Activated CD4-positive, alpha-beta T cell treated with anti-CD3 and anti-CD28 coated beads, Interleukin-10, Interleukin-2, amounts not matched to agents 100 ng/mL and 50 ng/mL, durations not matched to agents 16 hours and 8 hours (primary cell): ENCODE results near the gene RNLS.

Source experiments
- DNase-seq: peaks from one replicate; pipeline ENCODE4 v3.0.0-alpha.2; 2020

The RNLS gene

DNA sequence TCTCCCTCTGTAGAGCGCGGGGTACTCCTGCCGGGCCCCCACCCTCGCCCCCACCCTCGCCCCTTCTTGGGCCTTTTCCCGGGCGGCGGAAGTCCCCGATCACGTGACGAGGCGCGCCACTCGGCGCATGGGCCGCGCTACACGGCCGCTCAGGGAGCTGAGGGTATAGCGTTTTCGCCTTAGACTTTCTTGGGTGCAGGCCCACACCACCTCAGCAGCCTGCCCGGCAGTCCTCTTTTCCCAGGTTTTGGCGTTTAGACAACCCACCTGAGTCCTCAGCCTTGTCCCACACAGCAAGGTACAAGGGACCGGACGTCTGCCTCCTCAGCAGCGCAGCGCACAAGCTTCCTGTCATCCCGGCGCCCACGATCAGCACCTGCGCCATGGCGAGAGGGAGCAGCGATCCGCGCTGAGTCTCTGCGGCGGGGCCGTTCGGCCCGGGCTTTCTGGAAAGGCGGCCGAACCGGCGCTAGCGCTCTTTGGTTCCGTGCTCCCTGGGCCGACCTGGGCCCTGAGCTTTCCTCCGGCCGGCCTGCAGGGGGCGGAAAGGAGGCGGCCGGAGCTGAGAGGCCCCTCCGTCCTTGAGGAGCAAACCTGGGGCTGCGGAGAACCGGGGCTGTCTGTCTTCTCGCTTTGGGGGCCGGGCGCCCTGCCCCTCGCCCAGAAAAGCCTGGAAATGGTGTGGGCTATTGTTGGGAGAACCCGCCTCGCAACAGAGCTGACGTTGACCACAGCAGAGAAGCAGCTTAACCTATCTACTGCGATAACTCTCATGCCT is at the start of gene RNLS:
TSS of gene RNLS (minus strand) at position 513 of the 778 bp plus-strand sequence.
- peak; percentile 71 for DNase-seq

DNA sequence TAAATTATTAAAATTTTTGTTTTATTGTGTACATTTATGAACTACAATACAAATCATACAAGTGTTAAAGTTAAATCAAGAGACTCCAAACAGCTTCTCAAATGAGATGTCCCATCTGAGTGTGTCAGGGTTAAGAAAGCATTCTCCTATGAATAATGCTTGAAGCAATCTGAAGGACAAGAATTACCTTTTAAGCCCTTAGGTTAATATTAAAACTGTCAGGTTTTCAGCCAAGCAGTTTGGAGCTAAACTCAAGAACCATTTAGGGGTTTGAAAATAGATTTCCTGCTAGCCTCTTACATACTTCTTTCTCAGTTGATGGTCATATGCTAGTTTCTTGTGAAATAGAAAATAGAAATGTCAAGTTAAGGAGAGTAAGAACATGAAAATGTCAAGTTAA is 41.7 kb upstream of the RNLS start:
- no peak for DNase-seq

DNA sequence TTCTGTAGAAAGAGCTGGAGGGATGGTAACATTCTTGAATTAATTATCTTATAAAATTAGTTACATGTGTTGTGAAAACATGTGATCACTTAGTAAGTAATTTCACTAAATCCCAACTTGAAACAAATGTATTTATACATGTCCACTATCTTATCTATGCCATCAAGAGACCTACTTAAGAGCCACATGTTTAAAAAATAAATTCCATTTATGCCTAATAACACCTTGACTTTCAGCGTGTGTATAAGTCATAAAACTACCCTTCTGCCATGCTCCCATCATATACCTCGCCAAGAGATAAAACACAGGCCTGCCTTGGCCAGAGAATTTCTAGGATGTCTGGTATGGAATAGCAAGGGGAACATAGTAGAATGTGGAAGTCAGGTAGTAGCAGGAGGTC is 40.7 kb upstream of the RNLS start:
- no peak for DNase-seq

DNA sequence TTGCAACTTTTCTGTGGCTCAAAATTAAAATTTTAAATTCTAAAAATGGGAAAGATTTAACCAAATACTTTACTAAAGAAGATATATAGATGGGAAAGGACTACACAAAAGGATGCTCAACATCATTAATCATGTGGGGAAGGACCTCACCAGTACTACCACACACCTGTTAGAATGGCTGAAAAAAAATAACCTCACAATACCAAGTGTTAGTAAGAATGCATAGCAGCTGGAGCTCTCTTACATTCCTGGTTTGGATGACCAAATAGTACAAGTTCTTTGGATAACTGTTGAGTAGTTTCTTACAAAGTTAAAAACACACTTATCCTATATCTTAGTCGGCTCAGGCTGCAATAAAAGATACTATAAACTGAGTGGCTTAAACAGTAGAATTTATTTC is 37.3 kb upstream of the RNLS start:
- no peak for DNase-seq

- no peak for DNase-seq
These were observed 35.4 kb upstream of the RNLS start for GRCh38 chr10:88618496-88618895.

DNA sequence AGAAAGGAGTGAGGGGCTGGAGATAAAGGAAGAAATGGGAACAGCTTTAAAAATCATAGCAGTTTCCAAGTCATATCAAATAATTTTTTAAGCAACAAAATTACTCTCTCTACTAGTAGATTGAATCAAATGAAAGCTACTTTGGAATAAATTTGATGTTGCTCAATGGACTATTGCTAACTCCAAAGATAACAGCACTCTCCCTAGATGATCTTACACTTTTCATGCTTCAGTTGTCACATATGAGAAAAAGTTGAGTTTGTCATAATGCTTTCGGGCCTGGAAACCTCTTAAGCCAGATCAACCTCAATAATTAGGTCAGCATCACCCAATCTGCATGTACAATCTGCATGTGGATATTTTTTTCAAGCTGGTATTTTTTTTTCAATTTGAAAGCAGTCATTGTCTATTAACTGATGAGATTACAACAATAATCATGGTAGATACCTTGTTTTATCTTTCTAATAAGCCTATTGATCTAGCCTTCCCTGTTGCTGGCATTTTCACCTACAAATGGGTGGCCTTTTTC is 34.7 kb upstream of the RNLS start:
- DNase-seq, result no peak

DNA sequence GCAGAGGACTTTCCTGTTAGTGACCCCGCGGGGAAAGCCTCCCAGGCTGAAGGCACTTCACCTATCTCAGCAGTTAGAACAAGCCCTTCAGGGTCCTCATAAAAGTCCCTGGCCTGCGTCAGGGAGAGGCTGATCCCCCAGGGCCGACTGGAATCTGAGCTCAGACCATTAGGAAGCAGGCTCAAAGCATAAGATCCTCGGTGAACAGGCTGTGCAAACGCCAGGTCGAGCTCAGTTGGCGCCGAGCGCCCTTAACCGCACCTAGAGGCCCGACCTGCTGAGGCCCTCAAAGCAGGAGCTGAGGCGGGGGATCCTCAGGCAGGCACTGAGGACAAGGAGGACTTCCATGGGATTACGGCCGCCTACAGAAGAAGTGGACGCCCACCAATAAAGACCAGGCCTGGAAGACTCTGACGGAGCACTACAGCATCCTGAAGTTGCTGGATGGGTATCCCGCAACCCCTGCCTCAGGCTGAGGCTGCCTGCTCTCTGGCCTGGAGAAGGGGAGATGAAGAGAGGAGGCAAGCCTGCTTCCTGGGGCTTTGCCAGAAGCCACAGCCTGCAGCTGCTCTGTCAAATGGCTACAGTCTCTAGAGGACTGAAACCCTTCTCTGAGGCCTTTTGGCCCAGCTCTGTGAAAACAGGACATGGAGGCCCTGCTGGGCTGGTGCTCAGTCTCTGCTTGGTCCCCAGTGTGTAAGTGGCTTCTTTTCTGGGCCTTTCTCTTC is 33.3 kb upstream of the RNLS start:
- DNase-seq, result no peak

GRCh38 chr10:88608780-88609179 is 25.7 kb upstream of the RNLS start:
- DNase-seq, result no peak

GRCh38 chr10:88608052-88608732 is 25.1 kb upstream of the RNLS start:
- no peak for DNase-seq

DNA sequence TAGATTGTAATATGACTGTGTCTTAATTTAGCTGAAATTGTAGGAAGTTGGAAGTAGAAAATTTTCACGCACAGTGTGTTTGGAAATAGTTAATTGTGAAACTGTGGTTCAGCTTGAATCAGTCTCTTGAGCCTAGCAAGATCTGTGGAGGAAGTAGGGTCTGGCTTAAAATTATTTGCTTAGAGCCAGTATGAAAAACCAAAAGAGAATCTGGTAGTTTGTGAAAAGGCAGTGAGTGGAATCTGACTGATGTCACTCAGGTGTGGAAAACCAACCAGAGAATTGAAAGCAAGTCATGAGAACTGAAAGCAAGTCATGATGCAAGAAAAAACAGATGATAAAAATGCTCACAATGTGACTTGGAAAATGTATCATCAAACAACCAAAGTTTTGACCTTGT is 14.9 kb upstream of the RNLS start:
- DNase-seq, result peak; percentile 6

- no peak for DNase-seq
These were observed 11.4 kb upstream of the RNLS start for GRCh38 chr10:88594482-88594881.

DNA sequence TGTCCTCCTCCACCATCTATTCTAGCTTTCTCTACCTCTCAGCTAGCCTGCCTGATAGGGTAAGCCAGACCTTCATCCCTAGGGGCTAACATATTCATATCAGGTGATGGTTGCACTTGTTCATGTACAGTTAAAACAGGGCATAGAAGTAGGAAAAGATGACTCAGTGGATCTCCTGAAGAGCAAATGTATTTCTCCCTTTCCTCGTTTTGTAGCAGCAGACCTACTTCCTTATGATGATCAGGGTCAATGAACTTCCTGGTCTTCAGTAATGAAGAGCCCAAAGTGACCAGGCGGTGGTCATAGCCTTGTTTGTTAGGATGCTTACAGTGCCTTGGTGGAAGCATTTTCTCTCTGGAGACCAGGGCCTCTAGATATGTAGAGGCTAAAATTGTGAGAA is 9.8 kb upstream of the RNLS start:
- DNase-seq, result no peak

DNA sequence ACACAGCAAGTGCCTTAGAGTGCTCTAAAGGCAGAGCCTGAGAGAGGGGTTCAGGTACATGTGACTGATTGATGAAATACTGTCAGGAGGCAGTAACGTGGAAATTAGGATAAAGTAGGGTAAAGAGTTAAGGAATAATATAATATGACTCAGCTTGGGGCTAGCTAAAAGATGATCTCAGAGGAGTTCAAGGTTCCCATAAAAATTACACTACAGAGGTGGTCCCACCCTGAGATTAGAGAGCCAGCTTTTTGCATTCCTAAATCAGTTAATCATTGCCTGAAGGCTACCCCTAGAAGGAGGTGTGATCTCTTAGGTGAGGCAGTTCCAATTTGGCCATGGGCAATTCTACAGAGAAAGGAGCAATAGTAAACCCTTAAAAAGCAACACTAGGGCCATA is 9.3 kb upstream of the RNLS start:
- no peak for DNase-seq

DNA sequence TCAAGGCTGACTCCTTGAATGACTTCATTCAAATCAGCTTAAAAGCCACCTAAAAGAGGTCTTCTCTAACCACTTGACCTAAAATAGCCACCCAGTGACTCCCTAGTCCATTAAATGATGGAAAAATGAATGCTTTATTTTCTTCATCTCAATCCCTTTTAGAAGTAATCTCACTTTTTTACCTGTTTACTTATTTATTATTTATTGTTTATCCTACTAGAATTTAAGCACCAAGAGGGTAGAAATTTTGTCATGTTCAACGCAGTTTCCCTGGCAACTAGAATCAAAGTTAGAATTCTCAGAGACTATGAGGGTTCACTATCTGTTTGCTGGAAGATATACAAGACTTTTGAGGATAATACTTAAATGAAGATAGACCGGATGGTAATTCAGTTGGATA is 3.3 kb upstream of the RNLS start, which contains the start of gene LIPJ:
TSS of gene LIPJ (plus strand) at position 301 of the 400 bp plus-strand sequence. CDS start 3,926 bp downstream, outside the sequence.
- DNase-seq, result no peak

GRCh38 chr10:88583584-88583957 is 453 bp upstream of the RNLS start:
- DNase-seq, result no peak

GRCh38 chr10:88582411-88582805 is 710 bp downstream of the RNLS start:
- DNase-seq, result no peak

GRCh38 chr10:88565072-88565471 is 18.0 kb downstream of the RNLS start:
- DNase-seq, result peak; percentile 22

DNA sequence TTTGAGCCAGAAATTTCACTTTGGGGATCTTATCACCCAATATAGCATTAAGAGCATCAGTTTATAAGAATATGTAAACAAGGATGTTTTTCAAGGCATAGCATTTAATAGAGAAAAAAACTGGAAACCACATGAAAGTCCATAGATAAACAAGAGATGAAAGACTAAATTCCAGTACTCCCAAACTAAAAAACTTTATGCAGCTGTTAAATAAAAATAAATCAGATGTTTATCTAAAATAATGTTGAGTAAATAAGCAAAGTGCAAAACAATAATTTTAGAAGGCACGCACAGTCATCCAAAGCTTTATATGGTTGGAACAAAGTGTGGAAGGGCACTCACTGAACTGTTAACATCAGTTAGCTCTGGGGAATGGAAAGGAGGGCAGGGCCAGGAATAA is 21.0 kb downstream of the RNLS start:
- no peak for DNase-seq

DNA sequence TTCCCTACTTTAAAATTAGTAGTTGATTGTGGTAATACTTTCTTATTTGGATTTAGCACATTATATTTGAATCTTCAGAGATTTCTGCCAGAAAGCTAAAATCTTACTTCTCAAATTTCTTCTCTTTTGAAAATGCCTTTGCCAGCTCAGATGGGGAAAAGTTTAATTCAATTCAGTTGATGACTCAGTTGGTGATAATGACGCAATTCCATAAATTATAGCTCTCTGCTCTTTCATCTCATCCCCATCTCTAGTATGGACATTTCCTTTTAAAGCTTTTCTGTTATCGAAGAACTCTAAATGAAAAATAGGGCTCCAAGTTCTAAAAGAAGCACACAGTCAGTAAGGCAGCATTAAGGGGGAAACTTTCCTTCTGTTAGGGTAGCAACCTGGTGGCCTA is 25.5 kb downstream of the RNLS start:
- no peak for DNase-seq

GRCh38 chr10:88557256-88557655 is 25.9 kb downstream of the RNLS start:
- no peak for DNase-seq

GRCh38 chr10:88555190-88555908 is 27.8 kb downstream of the RNLS start:
- DNase-seq, result no peak

DNA sequence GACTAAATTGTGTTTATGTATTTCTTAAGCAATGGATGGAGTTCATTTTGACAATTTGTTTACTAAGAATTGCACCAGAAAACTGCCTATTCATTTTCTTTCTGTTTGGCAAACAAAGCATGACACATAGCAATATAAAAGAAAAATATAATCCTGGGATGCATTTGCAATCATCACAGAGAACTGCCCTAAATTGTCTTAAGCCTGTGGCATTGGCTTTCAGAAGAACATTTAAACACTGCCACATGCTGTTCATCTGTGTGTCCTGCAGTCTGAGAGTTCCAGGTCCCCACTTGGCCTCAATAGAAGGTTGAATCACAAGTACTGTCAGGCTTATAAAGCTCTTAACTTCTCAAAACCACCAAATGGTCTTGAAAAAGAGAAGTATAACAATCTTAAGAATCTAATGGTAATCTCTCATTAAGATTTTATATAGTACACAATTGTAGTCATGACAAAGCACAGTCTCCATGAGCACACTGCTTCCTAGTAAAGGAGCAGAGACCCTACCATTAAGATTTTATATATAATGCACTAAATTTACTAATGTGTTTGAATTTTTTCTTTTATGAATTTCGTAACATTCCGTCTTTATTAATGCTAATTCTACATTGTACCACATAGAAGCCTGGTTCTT is 29.9 kb downstream of the RNLS start:
- DNase-seq, result peak; percentile 62
